ENCODE results near the gene ROR1.

GRCh38 chr1:64087768-64088167 is 314.0 kb downstream of the ROR1 start:
- TF ChIP-seq CTCF (IDR thresholded peaks at IDR 0.05; ENCODE audit: low read length) (no peak), EZH2phosphoT487 (IDR thresholded peaks at IDR 0.05; ENCODE audit: low read length) (no peak), EZH2 (optimal IDR thresholded peaks at IDR 0.05; ENCODE audit: low read depth, low read length) (no peak)
